Sigmoid colon (tissue), 4 donors: Measurements from ENCODE around the gene CSH1.

Experiments used
- EP300 ChIP-seq, 4 donors: sonication (generic); formaldehyde crosslinking; IDR thresholded peaks; one replicate each; pipeline ENCODE4 v1.6.1; 2017; ENCODE audit warnings: antibody characterized with exemption in 4 of 4
- POLR2A ChIP-seq, 2 donors: fragments of 450-650 bp; IDR thresholded peaks; one replicate each; pipeline ENCODE4 v1.6.1; 2016; ENCODE audit warnings: antibody characterized with exemption in 2 of 2, mild to moderate bottlenecking in 2 of 2, moderate library complexity in 2 of 2
- POLR2AphosphoS5 ChIP-seq, 4 donors: sonication (generic); formaldehyde crosslinking; IDR thresholded peaks; one replicate each; pipeline ENCODE4 v1.6.1; 2017; ENCODE audit warnings: antibody characterized with exemption in 4 of 4
- TF ChIP-seq, protein P1 (sequence below), 4 experiments: fragments of 450-650 bp in 3 of 4; fragments of 200-600 bp in 1 of 4; IDR thresholded peaks; one replicate each; pipeline ENCODE4 v1.5.1; 2016 to 2019; ENCODE audit warnings: antibody characterized with exemption in 4 of 4, mild to moderate bottlenecking in 3 of 4, moderate library complexity in 2 of 4

DNA sequence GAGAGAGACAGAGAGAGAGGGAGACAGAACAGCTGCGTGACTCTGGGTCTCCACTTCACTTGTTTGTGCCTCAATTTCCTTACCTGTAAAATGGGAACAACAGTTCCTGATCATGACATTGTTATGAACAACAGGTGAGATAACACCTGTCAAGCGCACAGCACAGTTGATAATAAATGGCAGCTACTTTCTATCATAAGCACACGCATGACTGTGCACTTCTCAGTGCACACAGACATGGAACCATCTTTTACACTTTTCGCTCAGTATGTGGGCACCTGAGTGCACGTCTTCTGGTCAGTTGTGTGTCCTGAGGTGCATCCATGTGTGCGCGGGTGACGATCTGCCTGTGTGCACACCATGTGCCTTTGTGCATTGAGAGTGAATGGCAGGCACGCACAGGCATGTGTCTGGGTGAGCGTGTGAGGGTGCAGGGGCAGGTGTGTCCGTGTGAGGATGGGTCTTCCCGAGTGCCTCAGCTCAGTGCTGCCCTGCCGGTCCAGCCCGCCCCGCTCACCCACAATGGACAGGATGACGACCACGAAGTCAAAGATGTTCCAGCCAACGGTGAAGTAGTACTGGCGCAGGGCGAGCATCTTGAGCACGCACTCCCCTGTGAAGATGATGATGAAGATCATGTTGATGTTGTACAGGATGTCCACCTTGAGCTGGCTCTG lies 46.1 kb upstream of the CSH1 start:
- TF ChIP-seq POLR2A (IDR thresholded peaks at IDR 0.05) (no peak), POLR2AphosphoS5 (IDR thresholded peaks at IDR 0.05) (no peak), EP300 (IDR thresholded peaks at IDR 0.05) (no peak)
- TF ChIP-seq, protein P1, sequence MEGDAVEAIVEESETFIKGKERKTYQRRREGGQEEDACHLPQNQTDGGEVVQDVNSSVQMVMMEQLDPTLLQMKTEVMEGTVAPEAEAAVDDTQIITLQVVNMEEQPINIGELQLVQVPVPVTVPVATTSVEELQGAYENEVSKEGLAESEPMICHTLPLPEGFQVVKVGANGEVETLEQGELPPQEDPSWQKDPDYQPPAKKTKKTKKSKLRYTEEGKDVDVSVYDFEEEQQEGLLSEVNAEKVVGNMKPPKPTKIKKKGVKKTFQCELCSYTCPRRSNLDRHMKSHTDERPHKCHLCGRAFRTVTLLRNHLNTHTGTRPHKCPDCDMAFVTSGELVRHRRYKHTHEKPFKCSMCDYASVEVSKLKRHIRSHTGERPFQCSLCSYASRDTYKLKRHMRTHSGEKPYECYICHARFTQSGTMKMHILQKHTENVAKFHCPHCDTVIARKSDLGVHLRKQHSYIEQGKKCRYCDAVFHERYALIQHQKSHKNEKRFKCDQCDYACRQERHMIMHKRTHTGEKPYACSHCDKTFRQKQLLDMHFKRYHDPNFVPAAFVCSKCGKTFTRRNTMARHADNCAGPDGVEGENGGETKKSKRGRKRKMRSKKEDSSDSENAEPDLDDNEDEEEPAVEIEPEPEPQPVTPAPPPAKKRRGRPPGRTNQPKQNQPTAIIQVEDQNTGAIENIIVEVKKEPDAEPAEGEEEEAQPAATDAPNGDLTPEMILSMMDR (IDR thresholded peaks at IDR 0.05) = no peak
